Lower lobe of right lung (tissue), 2 donors: ENCODE results near the gene SLC66A1. TPM values are rescaled to one million over a fixed set of nuclear protein-coding genes. Genes with fewer than 3 reads are reported as not detected.

ENCODE experiments used
- ATAC-seq, 2 donors: fragments of 200-7000 bp; cut with Tn5 transposase; one replicate each; pipeline ENCODE4 v1.9.1; 2020 to 2022; ENCODE audit warnings: mild to moderate bottlenecking in 2 of 2, moderate library complexity in 2 of 2
- DNase-seq: peaks from one replicate; pipeline ENCODE4 v3.0.0-alpha.2; 2020
- H3K27ac ChIP-seq: fragments of 200-600 bp; one replicate; pipeline ENCODE4 v1.8.0; 2022
- H3K27me3 ChIP-seq: fragments of 200-600 bp; one replicate; pipeline ENCODE4 v1.8.0; 2022; ENCODE audit warnings: low read depth
- H3K36me3 ChIP-seq: fragments of 200-600 bp; one replicate; pipeline ENCODE4 v1.8.0; 2022; ENCODE audit warnings: mild to moderate bottlenecking
- H3K4me1 ChIP-seq: fragments of 200-600 bp; one replicate; pipeline ENCODE4 v1.8.0; 2022
- H3K4me3 ChIP-seq: fragments of 200-600 bp; one replicate; pipeline ENCODE4 v1.8.0; 2022; ENCODE audit warnings: mild to moderate bottlenecking
- H3K9me3 ChIP-seq: fragments of 200-600 bp; one replicate; pipeline ENCODE4 v1.8.0; 2022
- CTCF ChIP-seq: fragments of 200-600 bp; IDR thresholded peaks from one replicate; pipeline ENCODE4 v1.8.0; 2022; ENCODE audit warnings: antibody characterized with exemption, mild to moderate bottlenecking
- intact Hi-C: fragments of 100-400 bp; cut with DNase I; formaldehyde crosslinking; loops from one replicate; pipeline ENCODE4 v1.11.0; 2022
- total RNA-seq: library from RNA; stranded (reverse); fragmentation: NEBNext Ultra II Directional; extraction: Animal tissue kit (Norgen Biotek cat#: 25700); gene quantifications from one replicate; pipeline ENCODE4 v1.2.1, GENCODE V29; 2021
- donor health status: DM: no; HTN: yes; CAD: no; lungs with severe emphysema.

Gene SLC66A1
- total RNA-seq, 1 donor from 2014 or later: 15.4 TPM

- Histone ChIP-seq H3K36me3 (peaks cover 73% of the 10 kb centered on the region), H3K27me3 (no peaks in the 10 kb centered on the region), H3K4me1 (peaks cover 7% of the 10 kb centered on the region), H3K27ac (no peak overlapping the region), H3K9me3 (no peaks in the 10 kb centered on the region), H3K4me3 (no peak overlapping the region)
- intact Hi-C loops: no loop called here
- TF ChIP-seq CTCF: no peak
- DNase-seq: no peak
- ATAC-seq: peak in 1 of 2 donors; percentile 2
These were observed 30.1 kb downstream of the SLC66A1 start for GRCh38 chr1:19342062-19342750.

GRCh38 chr1:19342894-19343616 lies 30.9 kb downstream of the SLC66A1 start:
- H3K9me3 ChIP-seq: no peaks in the 10 kb centered on the region
- H3K27me3 ChIP-seq: no peaks in the 10 kb centered on the region
- peaks cover 71% of the 10 kb centered on the region for H3K36me3 ChIP-seq
- no peak for TF ChIP-seq CTCF
- intact Hi-C loops: no loop called here
- DNase-seq: no peak
- peaks cover 15% of the 10 kb centered on the region for H3K4me1 ChIP-seq
- H3K27ac ChIP-seq: no peak overlapping the region
- H3K4me3 ChIP-seq: no peak overlapping the region
- ATAC-seq: no peak

- peaks cover 70% of the 10 kb centered on the region for H3K36me3 ChIP-seq
- ATAC-seq: no peak
These were observed 31.7 kb downstream of the SLC66A1 start for GRCh38 chr1:19343617-19344350.

GRCh38 chr1:19344372-19344810 lies 32.3 kb downstream of the SLC66A1 start:
- peaks cover 70% of the 10 kb centered on the region for H3K36me3 ChIP-seq
- H3K4me1 ChIP-seq: peaks cover 28% of the 10 kb centered on the region
- intact Hi-C loops: no loop called here
- no peaks in the 10 kb centered on the region for H3K27me3 ChIP-seq
- H3K4me3 ChIP-seq: no peak overlapping the region
- peak; percentile 88 for TF ChIP-seq CTCF
- ATAC-seq (peak; percentile 69 to 76), DNase-seq (peak; percentile 67)
- peak overlapping the region; percentile 18 for H3K27ac ChIP-seq
- no peaks in the 10 kb centered on the region for H3K9me3 ChIP-seq

More at GRCh38 chr1:19343617-19344350, 31.7 kb downstream of the SLC66A1 start:
- Histone ChIP-seq H3K27me3 (no peaks in the 10 kb centered on the region), H3K4me3 (no peak overlapping the region), H3K27ac (no peak overlapping the region), H3K4me1 (peaks cover 22% of the 10 kb centered on the region), H3K9me3 (no peaks in the 10 kb centered on the region)
- intact Hi-C loops: no loop called here
- no peak for DNase-seq
- no peak for TF ChIP-seq CTCF

DNA sequence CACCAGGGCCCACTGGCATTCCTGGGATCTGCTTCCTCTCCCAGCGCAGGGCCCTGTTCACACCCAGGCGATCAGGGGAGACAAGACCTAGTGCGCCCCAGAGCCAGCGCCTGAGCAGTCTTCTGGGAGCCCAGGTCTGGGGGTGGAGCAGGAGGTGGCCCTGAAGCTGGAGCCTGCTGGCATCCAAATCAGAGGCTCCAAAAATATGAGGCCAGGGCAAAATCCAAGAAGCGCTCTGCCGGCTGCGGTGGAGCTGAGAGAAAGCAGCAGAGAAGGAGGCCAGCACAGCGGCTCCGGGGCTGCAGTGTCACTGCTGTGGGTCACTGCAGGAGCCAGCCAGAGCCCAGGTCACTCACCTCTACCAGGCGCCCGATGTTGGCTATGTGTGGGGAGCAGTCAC lies 32.7 kb downstream of the SLC66A1 start:
- ATAC-seq (no peak), DNase-seq (no peak)
- peak overlapping the region; percentile 18 for H3K27ac ChIP-seq
- TF ChIP-seq CTCF: no peak
- H3K36me3 ChIP-seq: peaks cover 70% of the 10 kb centered on the region
- intact Hi-C loops: no loop called here
- peaks cover 31% of the 10 kb centered on the region for H3K4me1 ChIP-seq
- no peak overlapping the region for H3K4me3 ChIP-seq
- no peaks in the 10 kb centered on the region for H3K27me3 ChIP-seq
- H3K9me3 ChIP-seq: no peaks in the 10 kb centered on the region
